Fibroblast of peridontal ligament (primary cell): ENCODE measurements around the gene PACSIN1.

Source experiments
- DNase-seq: peaks from one replicate; pipeline ENCODE4 v3.0.0-alpha.2; 2010; ENCODE audit errors: extremely low read depth

The PACSIN1 gene

DNA sequence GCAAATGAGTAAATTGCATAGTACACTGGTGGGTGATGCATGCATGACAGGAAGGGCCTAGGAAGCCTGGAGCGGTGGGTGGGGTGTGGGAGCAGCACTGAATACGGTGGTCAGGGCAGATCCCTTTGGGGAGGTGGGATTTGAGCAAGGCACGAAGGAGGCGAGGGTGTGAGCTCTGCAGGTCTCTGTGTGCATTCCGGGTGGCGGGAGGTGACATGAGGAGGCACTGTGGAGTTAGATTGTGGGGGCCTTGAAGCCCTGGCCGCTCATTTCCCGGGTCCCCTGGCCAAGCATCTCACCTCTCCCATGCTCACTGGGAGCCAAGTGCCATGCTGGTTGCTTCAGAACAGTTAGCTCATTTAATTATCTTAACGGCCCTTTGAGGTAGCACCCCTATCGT lies 96.5 kb downstream of the PACSIN1 start:
- DNase-seq = no peak

GRCh38 chr6:34562861-34563512 lies 97.1 kb downstream of the PACSIN1 start:
- DNase-seq = no peak

- DNase-seq = no peak
Observed at GRCh38 chr6:34563513-34563870, 97.6 kb downstream of the PACSIN1 start.

GRCh38 chr6:34564181-34564580 lies 98.3 kb downstream of the PACSIN1 start:
- DNase-seq = no peak

GRCh38 chr6:34565722-34566137 lies 99.9 kb downstream of the PACSIN1 start:
- DNase-seq = no peak

DNA sequence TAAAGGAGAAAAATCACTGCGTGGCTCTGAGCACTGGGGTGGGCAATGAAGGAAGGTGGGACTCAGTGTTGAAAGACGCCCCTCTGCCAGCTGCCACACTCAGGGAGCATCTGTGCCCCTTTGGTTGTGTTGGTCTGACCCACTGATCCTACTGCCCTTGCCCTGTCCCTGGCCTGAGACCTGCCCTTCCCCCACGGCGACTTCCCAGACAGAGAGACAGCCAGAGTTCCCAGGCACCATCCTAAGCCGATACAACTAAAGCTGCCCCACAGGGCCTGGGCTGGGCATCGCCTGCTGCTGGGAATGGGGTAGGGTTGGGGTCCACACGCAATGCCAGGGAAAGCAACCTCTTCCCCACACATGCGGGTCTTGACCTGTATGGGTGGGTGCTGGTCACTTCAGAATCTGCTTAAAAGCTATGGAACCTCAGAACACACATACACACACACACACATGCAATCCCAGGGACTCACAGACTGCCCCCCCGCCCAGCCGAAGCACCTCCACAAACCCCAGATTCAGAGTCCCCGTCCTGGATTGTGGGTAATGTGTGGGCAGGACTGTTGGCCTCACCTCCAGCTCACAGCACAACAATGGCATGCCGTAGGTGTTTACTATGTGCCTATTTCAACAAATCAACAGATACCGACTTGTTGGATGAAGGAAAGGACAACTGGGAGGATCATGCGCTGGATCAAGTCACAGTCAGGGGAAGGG lies 101.1 kb downstream of the PACSIN1 start:
- no peak for DNase-seq

GRCh38 chr6:34568341-34569201 lies 102.7 kb downstream of the PACSIN1 start:
- DNase-seq = no peak

DNA sequence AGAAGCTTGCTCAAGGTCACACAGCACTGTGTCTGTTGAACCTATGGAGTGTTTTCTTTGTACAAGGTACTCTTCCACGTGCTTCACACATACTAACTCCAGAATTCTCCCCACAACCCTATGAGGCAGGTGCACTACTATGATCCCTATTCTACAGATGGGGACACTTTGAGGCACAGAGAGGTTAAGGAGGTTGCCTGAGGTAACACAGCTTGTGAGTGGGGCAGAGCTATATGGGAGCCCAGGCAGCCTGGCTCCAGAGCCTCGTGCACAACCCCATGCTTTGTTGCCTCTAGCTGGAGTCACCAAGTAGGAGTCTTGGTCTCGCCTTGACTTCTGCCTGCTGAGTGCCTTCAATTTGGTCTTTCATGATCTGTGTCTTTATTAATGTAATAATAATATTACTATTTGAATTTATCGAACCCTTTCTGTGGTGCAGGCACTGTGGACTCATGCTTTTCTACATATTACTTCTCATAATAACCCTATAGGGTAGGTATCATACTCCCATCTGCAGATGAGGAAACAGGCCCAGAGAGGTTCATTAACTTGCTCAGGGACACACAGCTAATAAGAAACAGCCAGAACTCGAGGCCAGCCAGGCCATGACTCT lies 103.6 kb downstream of the PACSIN1 start:
- DNase-seq = no peak

DNA sequence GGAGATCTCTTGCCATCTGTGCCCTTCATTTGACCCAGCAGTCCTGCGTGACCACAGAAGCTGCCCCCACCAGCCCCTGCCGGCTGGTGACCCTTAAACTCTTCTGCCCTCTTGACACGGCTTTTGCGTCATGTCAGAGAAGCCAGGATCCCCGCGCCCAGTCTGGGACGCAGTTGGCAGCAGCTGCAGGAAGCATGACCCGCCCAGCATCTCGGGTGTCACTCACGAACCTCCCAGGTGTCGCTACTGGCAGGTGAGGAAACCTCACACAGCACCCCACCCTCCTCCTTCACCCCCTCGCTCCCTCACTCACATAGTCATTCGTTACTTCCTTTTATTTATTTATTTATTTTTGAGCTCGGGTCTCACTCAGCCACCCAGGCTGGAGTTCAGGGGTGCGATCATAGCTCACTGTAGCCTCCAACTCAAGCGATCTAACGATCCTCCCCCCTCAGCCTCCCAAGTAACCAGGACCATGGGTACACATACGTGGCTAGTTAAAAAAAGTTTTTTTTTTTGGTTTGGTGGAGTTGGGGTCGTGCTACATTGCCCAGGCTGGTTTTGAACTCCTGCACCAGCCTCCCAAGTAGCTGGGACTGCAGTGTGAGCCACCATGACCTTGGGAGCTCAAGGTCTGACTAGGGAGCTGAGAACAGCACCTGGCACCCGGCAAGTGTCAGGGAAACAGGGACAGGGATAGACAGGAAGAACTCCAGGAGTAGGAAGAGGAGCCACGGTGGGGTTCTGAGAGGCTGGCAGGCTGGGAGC lies 104.4 kb downstream of the PACSIN1 start:
- DNase-seq = no peak

- DNase-seq = no peak
Observed at GRCh38 chr6:34571388-34571787, 105.5 kb downstream of the PACSIN1 start.

DNA sequence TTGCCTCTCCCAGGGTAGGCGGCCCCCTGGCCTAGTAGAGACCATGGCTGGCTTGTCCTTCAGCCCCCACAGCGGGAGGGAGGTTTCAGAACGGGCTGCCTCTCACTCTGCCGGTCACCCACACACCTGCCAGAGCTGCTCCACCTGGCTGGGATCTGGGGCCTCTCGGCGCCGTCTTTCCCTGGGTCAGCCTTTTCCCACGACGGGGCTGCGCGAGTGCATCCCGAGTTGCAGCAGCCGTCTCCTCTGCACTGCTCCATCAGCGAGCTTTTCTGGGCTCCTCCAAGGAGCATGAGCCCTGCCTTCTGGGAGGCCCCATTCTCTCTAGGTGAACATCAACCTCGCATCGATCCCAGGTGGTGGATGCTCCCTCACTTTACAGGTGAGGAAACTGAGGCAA lies 106.1 kb downstream of the PACSIN1 start:
- DNase-seq = no peak

DNA sequence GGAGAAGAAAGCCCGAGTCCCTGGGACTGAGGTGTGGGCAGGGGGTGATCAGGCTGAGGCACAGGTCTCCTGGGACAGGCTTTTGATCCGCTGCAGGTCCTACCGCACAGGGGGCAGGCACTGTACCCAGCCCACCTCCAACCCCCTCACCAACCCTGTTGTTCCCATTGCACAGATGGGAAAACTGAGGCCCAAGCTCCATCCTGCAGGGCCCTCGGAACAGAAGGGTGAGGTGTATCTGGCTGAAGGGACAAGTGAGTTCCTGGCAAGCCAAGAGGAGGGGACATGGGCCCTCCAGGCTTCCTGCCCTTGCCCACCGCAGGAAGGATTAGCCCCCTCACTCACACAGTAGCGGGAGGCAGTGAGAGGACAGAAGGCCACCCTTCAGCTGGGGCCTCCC lies 106.7 kb downstream of the PACSIN1 start:
- no peak for DNase-seq

DNA sequence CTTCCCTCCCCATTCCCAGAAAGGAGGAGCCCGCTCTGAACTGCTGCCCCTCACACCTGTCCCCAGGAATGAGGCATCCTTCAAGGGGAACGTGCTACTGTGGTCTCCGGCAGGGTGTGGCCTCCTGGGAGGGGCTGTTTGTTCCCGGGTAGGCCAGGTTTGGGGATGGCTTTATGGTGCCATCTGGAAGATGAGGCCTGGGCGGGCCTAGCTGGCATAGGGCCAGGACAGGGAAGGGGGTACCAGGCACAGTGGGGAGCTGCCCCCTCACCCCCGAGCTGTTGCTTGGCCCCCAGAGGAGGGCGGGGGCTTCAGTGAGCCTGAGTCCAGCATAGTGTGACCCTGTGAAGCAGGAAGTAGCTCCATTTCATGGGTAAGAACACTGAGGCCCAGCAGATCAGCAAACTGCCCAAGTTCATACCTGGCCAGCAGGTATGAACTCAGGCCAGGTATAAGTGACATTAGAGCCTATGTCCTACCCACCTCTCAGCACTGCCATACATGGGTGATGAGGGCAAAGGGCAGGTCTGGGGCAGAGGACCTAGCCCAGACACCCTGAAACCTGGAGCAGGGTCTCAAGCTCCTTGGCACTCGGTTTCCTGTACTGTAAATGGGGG lies 107.8 kb downstream of the PACSIN1 start:
- DNase-seq = no peak

- no peak for DNase-seq
Observed at GRCh38 chr6:34574647-34575293, 108.9 kb downstream of the PACSIN1 start.

DNA sequence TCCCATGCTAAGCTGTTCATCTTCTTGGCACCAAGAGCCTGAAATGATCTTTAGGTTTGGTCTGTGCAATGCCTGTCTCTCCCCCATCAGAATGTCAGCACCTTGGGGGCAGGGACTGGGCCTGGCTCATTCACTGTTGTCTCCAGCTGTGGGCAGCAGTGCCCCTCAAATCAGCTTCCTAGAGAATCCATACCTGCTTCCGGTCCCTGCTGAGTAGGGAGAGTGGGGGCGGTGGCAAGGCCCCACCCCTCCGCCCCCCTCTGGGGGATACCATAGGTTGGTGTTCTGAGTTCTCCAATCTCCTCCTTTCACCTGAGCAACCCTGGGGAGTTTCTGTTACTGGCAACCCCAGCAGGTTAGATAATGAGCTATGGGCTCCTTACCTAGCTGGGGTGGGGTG lies 109.5 kb downstream of the PACSIN1 start:
- no peak for DNase-seq

DNA sequence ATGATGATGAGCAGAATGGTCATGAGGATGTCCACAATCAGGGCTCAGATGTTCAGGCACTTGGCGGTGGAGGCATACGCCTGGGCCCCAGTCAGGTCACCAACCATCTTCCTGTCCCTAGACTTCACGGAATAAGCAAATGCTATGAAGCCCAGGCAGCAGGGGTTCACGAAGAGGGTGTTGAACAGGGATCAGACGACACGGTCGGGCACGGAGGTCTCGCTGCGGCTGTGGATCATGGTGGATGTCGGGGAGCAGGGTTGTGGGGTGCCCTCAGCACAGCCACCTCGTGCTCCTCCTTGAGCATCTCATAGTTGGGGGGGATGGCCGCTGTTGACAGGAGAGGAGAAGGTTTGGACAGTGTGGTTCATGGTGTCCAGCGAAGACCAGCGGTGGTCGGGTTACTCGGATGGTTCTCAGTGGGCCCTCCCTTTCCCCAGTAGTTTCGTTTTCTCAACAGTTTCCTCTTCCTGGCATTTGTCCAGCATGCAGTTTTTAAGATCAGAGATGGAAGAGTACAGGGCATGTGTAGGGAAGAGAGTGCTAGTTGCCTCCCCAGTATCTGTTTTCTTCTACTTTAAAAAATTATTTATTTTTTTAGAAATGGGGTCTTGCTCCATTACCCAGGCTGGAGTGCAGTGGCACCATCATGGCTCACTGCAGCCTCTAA lies 110.5 kb downstream of the PACSIN1 start:
- DNase-seq = peak; percentile 6

- no peak for DNase-seq
Observed at GRCh38 chr6:34578445-34579262, 112.8 kb downstream of the PACSIN1 start.

DNA sequence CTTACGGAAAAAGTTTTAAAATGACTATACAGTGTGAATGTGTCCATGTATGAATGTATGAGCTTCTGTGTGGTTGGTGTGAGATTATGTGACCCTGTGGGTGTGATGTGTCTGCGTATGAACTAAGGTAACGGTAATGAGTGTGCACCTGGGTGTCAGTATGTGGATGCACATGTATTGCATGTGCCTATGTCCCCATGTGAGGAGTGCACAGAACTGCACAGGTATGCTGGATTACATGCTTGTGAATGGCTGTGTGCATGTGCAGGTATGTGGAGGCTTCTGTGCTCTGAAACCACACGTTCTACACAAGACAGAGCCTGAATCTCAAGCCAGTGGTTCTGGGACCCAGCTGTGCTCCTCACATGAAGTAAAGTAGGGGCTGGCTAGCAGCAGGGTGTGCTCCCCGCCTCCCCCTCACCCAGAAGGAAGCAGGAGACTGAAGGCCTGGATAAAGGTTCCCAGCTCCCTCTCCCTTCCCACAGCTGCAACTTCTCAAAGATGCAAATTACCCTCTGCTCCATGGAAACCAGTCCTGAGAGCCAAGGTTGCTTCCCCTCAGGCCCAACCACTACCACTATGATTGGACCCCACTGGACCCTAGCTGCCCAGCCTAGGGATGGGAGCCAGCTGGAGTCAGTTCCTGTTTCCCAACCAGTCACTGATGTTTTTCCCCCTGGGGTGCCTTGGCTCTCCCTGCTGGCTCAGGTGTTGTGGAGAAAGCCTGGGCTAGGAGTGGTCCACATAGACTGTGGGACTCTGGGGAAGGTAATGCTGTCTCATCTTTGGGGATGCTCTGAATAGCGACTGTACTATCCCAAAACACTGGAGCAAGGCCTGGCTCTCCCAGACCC lies 115.1 kb downstream of the PACSIN1 start:
- DNase-seq = no peak
